PC-3 (cell line): ENCODE measurements around the gene CFP. TPM values are rescaled to one million over a fixed set of nuclear protein-coding genes. Genes with fewer than 3 reads are reported as not detected.

Experiments used
- ATAC-seq: fragments of 200-7000 bp; cut with Tn5 transposase; 2 replicates; pipeline ENCODE4 v1.9.1; 2020; ENCODE audit warnings: mild to moderate bottlenecking, moderate library complexity
- BruUV-seq: library from RNA; stranded (reverse); fragments of 400-500 nt; replicated peaks from 2 replicates; lab custom pipeline; 2021; lab: Mats Ljungman, UMichigan
- CTCF ChIA-PET: fragments of 300-600 bp; sonication (Branson Sonifier 250); formaldehyde crosslinking; loops from one replicate; lab custom pipeline; 2022; ENCODE audit warnings: antibody characterized with exemption; lab: Charles Lee
- POLR2A ChIA-PET: fragments of 300-600 bp; sonication (Branson Sonifier 250); formaldehyde crosslinking; loops from one replicate; lab custom pipeline; 2022; ENCODE audit warnings: antibody characterized with exemption; ENCODE audit not compliant: unreplicated experiment; lab: Charles Lee
- DNase-seq: peaks from one replicate; pipeline ENCODE4 v3.0.0-alpha.2; 2015
- H2AFZ ChIP-seq: fragments of 300-600 bp; sonication (generic); 2 replicates; pipeline ENCODE4 v1.6.0; 2016; ENCODE audit warnings: antibody characterized with exemption, low read length
- H3F3A ChIP-seq: fragments of 300-600 bp; sonication (generic); one replicate; pipeline ENCODE4 v1.6.0; 2017; ENCODE audit warnings: antibody characterized with exemption, low read length, control low read depth, mild to moderate bottlenecking; ENCODE audit not compliant: unreplicated experiment
- H3K27ac ChIP-seq: fragments of 300-600 bp; sonication (generic); 2 replicates; pipeline ENCODE4 v1.5.1; 2016; ENCODE audit warnings: mild to moderate bottlenecking, low read length
- H3K27me3 ChIP-seq: fragments of 300-600 bp; sonication (generic); 2 replicates; pipeline ENCODE4 v1.6.1; 2016; ENCODE audit warnings: low read length, mixed read lengths
- H3K36me3 ChIP-seq: fragments of 300-600 bp; sonication (generic); 2 replicates; pipeline ENCODE4 v1.6.1; 2016; ENCODE audit warnings: low read depth, mixed run types, low read length, mixed read lengths
- H3K4me1 ChIP-seq: fragments of 300-600 bp; sonication (generic); 2 replicates; pipeline ENCODE4 v1.5.1; 2016; ENCODE audit warnings: low read length; ENCODE audit not compliant: insufficient read depth
- H3K4me2 ChIP-seq: fragments of 300-600 bp; sonication (generic); 2 replicates; pipeline ENCODE4 v1.6.0; 2016; ENCODE audit warnings: low read length
- H3K4me3 ChIP-seq: fragments of 300-600 bp; sonication (generic); 2 replicates; pipeline ENCODE4 v1.5.1; 2016; ENCODE audit warnings: mild to moderate bottlenecking, low read length, mixed read lengths
- H3K79me2 ChIP-seq: fragments of 300-600 bp; sonication (generic); 2 replicates; pipeline ENCODE4 v1.6.1; 2017; ENCODE audit warnings: low read length, mixed read lengths
- H3K9ac ChIP-seq: fragments of 300-600 bp; sonication (generic); 2 replicates; pipeline ENCODE4 v1.6.0; 2016; ENCODE audit warnings: mild to moderate bottlenecking, low read length
- H3K9me2 ChIP-seq: fragments of 300-600 bp; sonication (generic); replicated peaks from 2 replicates; pipeline ENCODE4 v1.6.1; 2016; ENCODE audit warnings: mixed run types, low read length, mixed read lengths
- H3K9me3 ChIP-seq: fragments of 300-600 bp; sonication (generic); 2 replicates; pipeline ENCODE4 v1.6.1; 2016; ENCODE audit warnings: low read length, mixed read lengths
- H4K20me1 ChIP-seq: fragments of 300-600 bp; sonication (generic); 2 replicates; pipeline ENCODE4 v1.6.1; 2016; ENCODE audit warnings: low read length, mixed read lengths
- CTCF ChIP-seq: fragments of 300-600 bp; sonication (generic); conservative IDR thresholded peaks from 2 replicates; pipeline ENCODE4 v1.5.1; 2017; ENCODE audit warnings: antibody characterized with exemption, low read depth, mild to moderate bottlenecking, low read length
- EZH2 ChIP-seq: fragments of 300-600 bp; sonication (generic); IDR thresholded peaks from one replicate; pipeline ENCODE4 v1.6.1; 2017; ENCODE audit warnings: antibody characterized with exemption, mild to moderate bottlenecking, low read length; ENCODE audit not compliant: unreplicated experiment
- EZH2phosphoT487 ChIP-seq: fragments of 300-600 bp; sonication (generic); IDR thresholded peaks from 2 replicates; pipeline ENCODE4 v1.6.1; 2018; ENCODE audit warnings: mild to moderate bottlenecking, antibody characterized with exemption, low read length, borderline replicate concordance
- intact Hi-C: fragments of 100-400 bp; cut with micrococcal nuclease; formaldehyde crosslinking; loops from 2 replicates; pipeline ENCODE4 v1.9.0; 2023
- total RNA-seq: library from RNA; depleted of rRNA; stranded (reverse); fragments of >200 nt; gene quantifications from 2 replicates; pipeline ENCODE4 v1.2.3, GENCODE V29; 2014

The CFP gene
- total RNA-seq, 1 experiment from 2014 or later: 1.9 TPM

DNA sequence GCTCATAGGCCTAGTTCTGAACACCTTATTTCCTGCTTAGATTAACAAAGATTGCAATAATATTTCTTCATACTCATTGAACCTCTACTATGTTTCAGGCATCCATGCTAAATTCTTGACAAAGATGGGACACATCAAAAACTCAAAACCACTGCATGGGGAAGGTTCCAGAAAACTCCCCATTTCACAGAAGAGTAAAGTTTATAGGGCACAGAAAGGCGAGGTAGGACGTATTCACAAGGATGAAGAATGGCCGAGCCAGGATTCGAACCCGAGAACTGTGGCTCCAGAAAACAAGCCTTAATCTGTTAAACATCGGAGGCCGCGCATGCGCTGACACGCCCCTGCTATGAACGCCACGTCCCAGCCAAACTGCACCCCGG is 28.6 kb upstream of the CFP start:
- no peak for TF ChIP-seq CTCF
- no peak for TF ChIP-seq EZH2phosphoT487
- TF ChIP-seq EZH2: no peak
- DNase-seq (no peak), ATAC-seq (no peak)
- CTCF ChIA-PET: no interaction called here
- Histone ChIP-seq H3K36me3 (peaks cover 26% of the 10 kb centered on the region), H3K9me2 (no peaks in the 10 kb centered on the region), H4K20me1 (no peaks in the 10 kb centered on the region), H3K4me1 (peaks cover 15% of the 10 kb centered on the region), H3K9me3 (no peaks in the 10 kb centered on the region), H2AFZ (peak overlapping the region; percentile 58; the same call in 1 of the 2 replicates), H3K27me3 (no peaks in the 10 kb centered on the region), H3K4me2 (peak overlapping the region; percentile 94), H3F3A (no peaks in the 10 kb centered on the region), H3K27ac (peak overlapping the region; percentile 20; the same call in 1 of the 2 replicates), H3K79me2 (peaks cover 12% of the 10 kb centered on the region), H3K4me3 (peak overlapping the region; percentile 81), H3K9ac (peak overlapping the region; percentile 97)
- TSS peak; percentile 58 for BruUV-seq
- POLR2A ChIA-PET: no interaction called here
- intact Hi-C loops: loop anchor here (2.0 to 10.0 kb wide), 3 partner anchors 179 to 463 kb away; partner anchors contain the start of genes UBA1 and ZNF81

GRCh38 chrX:47651043-47651905 is 21.5 kb upstream of the CFP start:
- BruUV-seq: TSS peak; percentile 39
- TF ChIP-seq CTCF (no peak), EZH2 (no peak), EZH2phosphoT487 (no peak)
- Histone ChIP-seq H3K27me3 (no peaks in the 10 kb centered on the region), H3K4me2 (peak overlapping the region; percentile 74), H3K36me3 (peaks cover 19% of the 10 kb centered on the region), H3F3A (no peaks in the 10 kb centered on the region), H4K20me1 (no peaks in the 10 kb centered on the region), H2AFZ (peak overlapping the region; percentile 64), H3K27ac (peak overlapping the region; percentile 28), H3K9ac (peak overlapping the region; percentile 46), H3K4me1 (peaks cover 13% of the 10 kb centered on the region), H3K9me3 (no peaks in the 10 kb centered on the region), H3K79me2 (peaks cover 33% of the 10 kb centered on the region), H3K4me3 (peak overlapping the region; percentile 70), H3K9me2 (no peaks in the 10 kb centered on the region)
- no peak for DNase-seq
- intact Hi-C loops: loop anchor here (2.0 to 10.0 kb wide), 5 partner anchors 69 to 456 kb away; partner anchors contain the start of genes ARAF, TIMP1, UBA1 and ZNF81
- CTCF ChIA-PET: no interaction called here
- POLR2A ChIA-PET: no interaction called here
- peak; percentile 9 for ATAC-seq
